HepG2 (cell line): ENCODE results near the gene KLF15. TPM values are rescaled to one million over a fixed set of nuclear protein-coding genes. Genes with fewer than 3 reads are reported as not detected.

Experiments
- CBX2 ChIP-seq, 2 experiments: fragments of 200-600 bp in 1 of 2; sonication (generic); formaldehyde crosslinking in 1 of 2; IDR thresholded peaks; 2 replicates each; pipeline versions ENCODE4 v1.7.0 to v1.8.1; 2018 to 2022; ENCODE audit warnings: low read depth in 2 of 2, low read length in 1 of 2, mild to moderate bottlenecking in 1 of 2, missing genetic modification reagents in 1 of 2
- FOXK2 ChIP-seq: fragments of 450-650 bp; IDR thresholded peaks from 2 replicates; pipeline ENCODE4 v1.6.1; 2016
- HDAC6 ChIP-seq: fragments of 200-600 bp; sonication (generic); IDR thresholded peaks from 2 replicates; pipeline ENCODE4 v1.7.0; 2017; ENCODE audit warnings: mild to moderate bottlenecking, antibody characterized with exemption, low read length, low read depth
- HMGA1 ChIP-seq: sonication (generic); formaldehyde crosslinking; conservative IDR thresholded peaks from 2 replicates; pipeline ENCODE4 v1.4.0; 2020; ENCODE audit warnings: missing genetic modification reagents
- IKZF1 ChIP-seq: fragments of 450-650 bp; IDR thresholded peaks from 2 replicates; pipeline ENCODE4 v1.7.1; 2016
- IRF2 ChIP-seq: IDR thresholded peaks from 2 replicates; pipeline ENCODE4 v1.6.1; 2018; ENCODE audit warnings: missing genetic modification reagents, missing compliant biosample characterization
- MXI1 ChIP-seq: IDR thresholded peaks from 3 replicates; pipeline ENCODE4 v1.6.1; 2012; ENCODE audit warnings: low read depth, low read length, inconsistent platforms, borderline replicate concordance
- SIX4 ChIP-seq: sonication (generic); formaldehyde crosslinking; IDR thresholded peaks from 2 replicates; pipeline ENCODE4 v1.4.0; 2020; ENCODE audit warnings: missing genetic modification reagents
- SMARCE1 ChIP-seq: fragments of 450-650 bp; IDR thresholded peaks from 2 replicates; pipeline ENCODE4 v1.6.1; 2017; ENCODE audit warnings: borderline replicate concordance
- THAP11 ChIP-seq: IDR thresholded peaks from 2 replicates; pipeline ENCODE4 v1.6.1; 2016; ENCODE audit warnings: missing biosample characterization, missing genetic modification reagents
- ZFY ChIP-seq: sonication (generic); formaldehyde crosslinking; IDR thresholded peaks from 2 replicates; pipeline ENCODE4 v1.4.0; 2020; ENCODE audit warnings: missing genetic modification reagents
- ZKSCAN5 ChIP-seq: sonication (generic); formaldehyde crosslinking; IDR thresholded peaks from 2 replicates; pipeline ENCODE4 v1.5.1; 2020; ENCODE audit warnings: mild to moderate bottlenecking, missing genetic modification reagents
- ZNF205 ChIP-seq: IDR thresholded peaks from 2 replicates; pipeline ENCODE4 v1.6.1; 2018; ENCODE audit warnings: missing biosample characterization, missing genetic modification reagents
- polyA plus RNA-seq, 8 experiments: library from polyadenylated mRNA; depleted of rRNA in 3 of 8; stranded (reverse) in 7 of 8; unstranded in 1 of 8; fragments of >200 nt; fragmentation: Illumina TruSeq in 4 of 8; extraction: Trizol in 4 of 8; gene quantifications; 2 replicates each; pipeline versions ENCODE4 v1.2.1 to v1.2.3, GENCODE V29; 2011 to 2016; ENCODE audit warnings: low read depth in 4 of 8, missing spikeins in 1 of 8, mixed read lengths in 1 of 8; ENCODE audit not compliant: insufficient read depth in 1 of 8
- total RNA-seq, 5 experiments: library from RNA; depleted of rRNA; stranded (reverse); fragments of >200 nt; fragmentation: Illumina TruSeq; extraction: Trizol; gene quantifications; 2 replicates each; pipeline ENCODE4 v1.2.3, GENCODE V29; 2016; ENCODE audit warnings: low read depth in 1 of 5
- TF ChIP-seq, protein P1 (sequence below), 2 experiments: sonication (generic) in 1 of 2; formaldehyde crosslinking in 1 of 2; IDR thresholded peaks; 2 replicates each; pipeline versions ENCODE4 v1.6.1 to v1.9.0; 2014 to 2022; ENCODE audit warnings: antibody characterized with exemption in 1 of 2, borderline replicate concordance in 1 of 2, inconsistent platforms in 1 of 2, low read depth in 1 of 2, missing genetic modification reagents in 1 of 2
- TF ChIP-seq, protein P2 (sequence below): sonication (generic); formaldehyde crosslinking; IDR thresholded peaks from 2 replicates; pipeline ENCODE4 v1.5.0; 2020; ENCODE audit warnings: mild to moderate bottlenecking, missing genetic modification reagents
- TF ChIP-seq, protein P3 (sequence below): IDR thresholded peaks from 2 replicates; pipeline ENCODE4 v1.6.1; 2012; ENCODE audit warnings: inconsistent platforms
- TF ChIP-seq, protein P4 (sequence below): sonication (generic); formaldehyde crosslinking; IDR thresholded peaks from 2 replicates; pipeline ENCODE4 v1.4.0; 2020; ENCODE audit warnings: missing genetic modification reagents
- TF ChIP-seq, protein P5 (sequence below): IDR thresholded peaks from 2 replicates; pipeline ENCODE4 v1.6.1; 2016; ENCODE audit warnings: mild to moderate bottlenecking, missing biosample characterization, missing genetic modification reagents

Gene KLF15
- total and polyA plus RNA-seq, 2 of the 13 experiments (the other 11 are each of a cell fraction or from before 2014, with no cell fraction given): 7.1 to 7.8 TPM

DNA sequence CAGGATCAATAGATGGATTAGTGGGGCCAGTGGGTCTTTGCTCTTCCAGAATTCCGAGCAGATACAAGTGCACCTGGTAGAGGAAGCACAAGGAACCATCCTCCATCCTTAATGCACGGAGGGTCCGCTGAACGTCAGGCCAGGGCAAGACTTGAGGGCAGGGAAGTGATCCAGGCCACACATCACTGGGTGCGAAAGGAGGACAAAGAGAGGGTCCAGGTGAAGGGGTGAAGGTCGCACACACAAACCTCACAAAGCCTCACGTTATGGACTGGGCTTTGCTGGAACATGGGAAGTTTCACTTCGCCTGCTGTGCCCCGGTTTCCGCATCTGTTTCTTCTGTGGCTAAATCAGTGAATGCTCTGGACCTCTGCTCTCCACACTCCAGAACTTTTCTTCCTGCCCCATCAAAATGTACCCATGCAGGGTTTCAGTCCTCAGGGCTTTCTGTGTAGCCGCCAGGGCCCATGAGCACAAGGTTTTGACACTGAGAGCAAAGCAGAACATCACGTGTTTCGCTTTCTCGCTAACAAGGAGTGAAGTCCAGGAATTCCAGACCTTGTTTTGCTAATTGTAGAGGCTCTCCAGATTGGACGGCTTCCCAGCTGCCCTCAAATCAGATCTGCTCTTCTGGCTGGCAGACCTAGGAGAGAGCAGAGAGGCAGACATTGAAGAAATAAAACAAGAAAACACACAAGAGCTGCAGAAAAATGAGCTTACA lies 56.3 kb downstream of the KLF15 start (continued):
- TF ChIP-seq IKZF1 (no peak), FOXK2 (no peak), IRF2 (no peak), HDAC6 (no peak), ZFY (CRISPR knock-in tag) (no peak), ZKSCAN5 (CRISPR knock-in tag) (no peak), SMARCE1 (no peak), HMGA1 (no peak), THAP11 (CRISPR knock-in tag) (no peak), MXI1 (no peak), ZNF205 (CRISPR knock-in tag) (no peak), CBX2 (IDR thresholded peaks at IDR 0.05; ENCODE audit: low read depth, low read length) (no peak), CBX2 (CRISPR knock-in tag; IDR thresholded peaks at IDR 0.05; ENCODE audit: low read depth) (no peak), SIX4 (CRISPR knock-in tag) (no peak)
- TF ChIP-seq, protein P1, sequence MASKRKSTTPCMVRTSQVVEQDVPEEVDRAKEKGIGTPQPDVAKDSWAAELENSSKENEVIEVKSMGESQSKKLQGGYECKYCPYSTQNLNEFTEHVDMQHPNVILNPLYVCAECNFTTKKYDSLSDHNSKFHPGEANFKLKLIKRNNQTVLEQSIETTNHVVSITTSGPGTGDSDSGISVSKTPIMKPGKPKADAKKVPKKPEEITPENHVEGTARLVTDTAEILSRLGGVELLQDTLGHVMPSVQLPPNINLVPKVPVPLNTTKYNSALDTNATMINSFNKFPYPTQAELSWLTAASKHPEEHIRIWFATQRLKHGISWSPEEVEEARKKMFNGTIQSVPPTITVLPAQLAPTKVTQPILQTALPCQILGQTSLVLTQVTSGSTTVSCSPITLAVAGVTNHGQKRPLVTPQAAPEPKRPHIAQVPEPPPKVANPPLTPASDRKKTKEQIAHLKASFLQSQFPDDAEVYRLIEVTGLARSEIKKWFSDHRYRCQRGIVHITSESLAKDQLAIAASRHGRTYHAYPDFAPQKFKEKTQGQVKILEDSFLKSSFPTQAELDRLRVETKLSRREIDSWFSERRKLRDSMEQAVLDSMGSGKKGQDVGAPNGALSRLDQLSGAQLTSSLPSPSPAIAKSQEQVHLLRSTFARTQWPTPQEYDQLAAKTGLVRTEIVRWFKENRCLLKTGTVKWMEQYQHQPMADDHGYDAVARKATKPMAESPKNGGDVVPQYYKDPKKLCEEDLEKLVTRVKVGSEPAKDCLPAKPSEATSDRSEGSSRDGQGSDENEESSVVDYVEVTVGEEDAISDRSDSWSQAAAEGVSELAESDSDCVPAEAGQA (IDR thresholded peaks at IDR 0.05; ENCODE audit: low read depth): no peak
- TF ChIP-seq, protein P1 (CRISPR knock-in tag; IDR thresholded peaks at IDR 0.05; ENCODE audit: borderline replicate concordance): no peak
- TF ChIP-seq, protein P2, sequence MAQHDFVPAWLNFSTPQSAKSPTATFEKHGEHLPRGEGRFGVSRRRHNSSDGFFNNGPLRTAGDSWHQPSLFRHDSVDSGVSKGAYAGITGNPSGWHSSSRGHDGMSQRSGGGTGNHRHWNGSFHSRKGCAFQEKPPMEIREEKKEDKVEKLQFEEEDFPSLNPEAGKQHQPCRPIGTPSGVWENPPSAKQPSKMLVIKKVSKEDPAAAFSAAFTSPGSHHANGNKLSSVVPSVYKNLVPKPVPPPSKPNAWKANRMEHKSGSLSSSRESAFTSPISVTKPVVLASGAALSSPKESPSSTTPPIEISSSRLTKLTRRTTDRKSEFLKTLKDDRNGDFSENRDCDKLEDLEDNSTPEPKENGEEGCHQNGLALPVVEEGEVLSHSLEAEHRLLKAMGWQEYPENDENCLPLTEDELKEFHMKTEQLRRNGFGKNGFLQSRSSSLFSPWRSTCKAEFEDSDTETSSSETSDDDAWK (CRISPR knock-in tag): no peak
- TF ChIP-seq, protein P3, sequence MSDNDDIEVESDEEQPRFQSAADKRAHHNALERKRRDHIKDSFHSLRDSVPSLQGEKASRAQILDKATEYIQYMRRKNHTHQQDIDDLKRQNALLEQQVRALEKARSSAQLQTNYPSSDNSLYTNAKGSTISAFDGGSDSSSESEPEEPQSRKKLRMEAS: peak; percentile 79
- TF ChIP-seq, protein P4, sequence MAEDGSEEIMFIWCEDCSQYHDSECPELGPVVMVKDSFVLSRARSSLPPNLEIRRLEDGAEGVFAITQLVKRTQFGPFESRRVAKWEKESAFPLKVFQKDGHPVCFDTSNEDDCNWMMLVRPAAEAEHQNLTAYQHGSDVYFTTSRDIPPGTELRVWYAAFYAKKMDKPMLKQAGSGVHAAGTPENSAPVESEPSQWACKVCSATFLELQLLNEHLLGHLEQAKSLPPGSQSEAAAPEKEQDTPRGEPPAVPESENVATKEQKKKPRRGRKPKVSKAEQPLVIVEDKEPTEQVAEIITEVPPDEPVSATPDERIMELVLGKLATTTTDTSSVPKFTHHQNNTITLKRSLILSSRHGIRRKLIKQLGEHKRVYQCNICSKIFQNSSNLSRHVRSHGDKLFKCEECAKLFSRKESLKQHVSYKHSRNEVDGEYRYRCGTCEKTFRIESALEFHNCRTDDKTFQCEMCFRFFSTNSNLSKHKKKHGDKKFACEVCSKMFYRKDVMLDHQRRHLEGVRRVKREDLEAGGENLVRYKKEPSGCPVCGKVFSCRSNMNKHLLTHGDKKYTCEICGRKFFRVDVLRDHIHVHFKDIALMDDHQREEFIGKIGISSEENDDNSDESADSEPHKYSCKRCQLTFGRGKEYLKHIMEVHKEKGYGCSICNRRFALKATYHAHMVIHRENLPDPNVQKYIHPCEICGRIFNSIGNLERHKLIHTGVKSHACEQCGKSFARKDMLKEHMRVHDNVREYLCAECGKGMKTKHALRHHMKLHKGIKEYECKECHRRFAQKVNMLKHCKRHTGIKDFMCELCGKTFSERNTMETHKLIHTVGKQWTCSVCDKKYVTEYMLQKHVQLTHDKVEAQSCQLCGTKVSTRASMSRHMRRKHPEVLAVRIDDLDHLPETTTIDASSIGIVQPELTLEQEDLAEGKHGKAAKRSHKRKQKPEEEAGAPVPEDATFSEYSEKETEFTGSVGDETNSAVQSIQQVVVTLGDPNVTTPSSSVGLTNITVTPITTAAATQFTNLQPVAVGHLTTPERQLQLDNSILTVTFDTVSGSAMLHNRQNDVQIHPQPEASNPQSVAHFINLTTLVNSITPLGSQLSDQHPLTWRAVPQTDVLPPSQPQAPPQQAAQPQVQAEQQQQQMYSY (CRISPR knock-in tag): peak; percentile 94
- TF ChIP-seq, protein P5, sequence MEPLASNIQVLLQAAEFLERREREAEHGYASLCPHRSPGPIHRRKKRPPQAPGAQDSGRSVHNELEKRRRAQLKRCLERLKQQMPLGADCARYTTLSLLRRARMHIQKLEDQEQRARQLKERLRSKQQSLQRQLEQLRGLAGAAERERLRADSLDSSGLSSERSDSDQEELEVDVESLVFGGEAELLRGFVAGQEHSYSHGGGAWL (CRISPR knock-in tag): no peak
